ENCODE results near the gene TAOK2. TPM values are rescaled to one million over a fixed set of nuclear protein-coding genes. Genes with fewer than 3 reads are reported as not detected.

The TAOK2 gene
- total RNA-seq, 1 experiment from 2014 or later: 56.7 TPM

DNA sequence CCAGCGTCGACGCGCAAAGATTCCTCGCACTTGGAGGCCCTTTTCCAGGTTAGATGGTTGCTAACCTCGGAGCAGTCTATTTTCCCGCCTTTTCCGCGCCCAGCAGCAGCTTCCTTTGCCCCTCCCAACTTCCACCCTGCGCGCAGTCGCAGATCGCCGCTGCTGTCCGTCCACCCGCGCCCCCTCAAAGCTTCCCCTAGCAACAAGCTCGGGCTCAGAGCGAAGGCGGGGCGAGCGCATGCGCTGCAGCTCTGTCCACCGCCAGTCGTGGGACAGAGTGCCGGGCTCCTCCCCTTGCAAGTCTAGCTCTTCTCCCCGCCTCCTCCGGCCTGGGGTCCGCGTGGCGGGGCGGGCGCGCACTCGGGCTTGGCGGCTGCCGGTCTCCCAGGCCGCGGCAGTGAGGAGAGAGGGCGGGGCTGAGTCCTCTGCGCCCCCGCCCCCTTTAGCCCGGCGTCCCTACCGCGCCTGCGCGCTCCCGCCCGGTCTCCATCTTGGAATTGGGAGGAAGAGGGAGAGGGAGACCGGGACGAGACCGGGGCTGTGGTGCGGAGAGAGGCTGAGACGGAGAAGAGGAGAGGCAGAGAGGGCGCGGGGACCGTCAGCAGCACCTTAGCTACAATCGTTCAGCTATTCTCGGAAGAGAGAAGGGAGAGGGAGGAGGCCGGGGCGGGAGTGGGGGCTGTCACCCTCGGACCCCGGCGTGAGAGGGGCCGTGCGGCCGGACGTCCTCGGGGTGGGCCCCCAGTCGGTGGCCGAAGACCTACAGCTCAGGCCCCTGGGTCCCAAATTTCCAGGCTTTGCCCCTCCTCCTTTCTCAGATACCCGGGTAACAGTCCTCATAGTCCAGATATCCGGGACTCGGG is at the start of gene TAOK2 (continued):
- TF ChIP-seq, protein P1, sequence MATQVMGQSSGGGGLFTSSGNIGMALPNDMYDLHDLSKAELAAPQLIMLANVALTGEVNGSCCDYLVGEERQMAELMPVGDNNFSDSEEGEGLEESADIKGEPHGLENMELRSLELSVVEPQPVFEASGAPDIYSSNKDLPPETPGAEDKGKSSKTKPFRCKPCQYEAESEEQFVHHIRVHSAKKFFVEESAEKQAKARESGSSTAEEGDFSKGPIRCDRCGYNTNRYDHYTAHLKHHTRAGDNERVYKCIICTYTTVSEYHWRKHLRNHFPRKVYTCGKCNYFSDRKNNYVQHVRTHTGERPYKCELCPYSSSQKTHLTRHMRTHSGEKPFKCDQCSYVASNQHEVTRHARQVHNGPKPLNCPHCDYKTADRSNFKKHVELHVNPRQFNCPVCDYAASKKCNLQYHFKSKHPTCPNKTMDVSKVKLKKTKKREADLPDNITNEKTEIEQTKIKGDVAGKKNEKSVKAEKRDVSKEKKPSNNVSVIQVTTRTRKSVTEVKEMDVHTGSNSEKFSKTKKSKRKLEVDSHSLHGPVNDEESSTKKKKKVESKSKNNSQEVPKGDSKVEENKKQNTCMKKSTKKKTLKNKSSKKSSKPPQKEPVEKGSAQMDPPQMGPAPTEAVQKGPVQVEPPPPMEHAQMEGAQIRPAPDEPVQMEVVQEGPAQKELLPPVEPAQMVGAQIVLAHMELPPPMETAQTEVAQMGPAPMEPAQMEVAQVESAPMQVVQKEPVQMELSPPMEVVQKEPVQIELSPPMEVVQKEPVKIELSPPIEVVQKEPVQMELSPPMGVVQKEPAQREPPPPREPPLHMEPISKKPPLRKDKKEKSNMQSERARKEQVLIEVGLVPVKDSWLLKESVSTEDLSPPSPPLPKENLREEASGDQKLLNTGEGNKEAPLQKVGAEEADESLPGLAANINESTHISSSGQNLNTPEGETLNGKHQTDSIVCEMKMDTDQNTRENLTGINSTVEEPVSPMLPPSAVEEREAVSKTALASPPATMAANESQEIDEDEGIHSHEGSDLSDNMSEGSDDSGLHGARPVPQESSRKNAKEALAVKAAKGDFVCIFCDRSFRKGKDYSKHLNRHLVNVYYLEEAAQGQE (IDR thresholded peaks at IDR 0.05; ENCODE audit: low read depth): no peak
- TF ChIP-seq CEBPB (IDR thresholded peaks at IDR 0.05; ENCODE audit: low read depth): no peak
- 0 out of 2 replicates have a peak, but pooled peaks have one; percentile 68 for TF ChIP-seq SIN3A (IDR thresholded peaks at IDR 0.05; ENCODE audit: low read depth)
- no peak for TF ChIP-seq JUND (IDR thresholded peaks at IDR 0.05)
- TF ChIP-seq, protein P2, sequence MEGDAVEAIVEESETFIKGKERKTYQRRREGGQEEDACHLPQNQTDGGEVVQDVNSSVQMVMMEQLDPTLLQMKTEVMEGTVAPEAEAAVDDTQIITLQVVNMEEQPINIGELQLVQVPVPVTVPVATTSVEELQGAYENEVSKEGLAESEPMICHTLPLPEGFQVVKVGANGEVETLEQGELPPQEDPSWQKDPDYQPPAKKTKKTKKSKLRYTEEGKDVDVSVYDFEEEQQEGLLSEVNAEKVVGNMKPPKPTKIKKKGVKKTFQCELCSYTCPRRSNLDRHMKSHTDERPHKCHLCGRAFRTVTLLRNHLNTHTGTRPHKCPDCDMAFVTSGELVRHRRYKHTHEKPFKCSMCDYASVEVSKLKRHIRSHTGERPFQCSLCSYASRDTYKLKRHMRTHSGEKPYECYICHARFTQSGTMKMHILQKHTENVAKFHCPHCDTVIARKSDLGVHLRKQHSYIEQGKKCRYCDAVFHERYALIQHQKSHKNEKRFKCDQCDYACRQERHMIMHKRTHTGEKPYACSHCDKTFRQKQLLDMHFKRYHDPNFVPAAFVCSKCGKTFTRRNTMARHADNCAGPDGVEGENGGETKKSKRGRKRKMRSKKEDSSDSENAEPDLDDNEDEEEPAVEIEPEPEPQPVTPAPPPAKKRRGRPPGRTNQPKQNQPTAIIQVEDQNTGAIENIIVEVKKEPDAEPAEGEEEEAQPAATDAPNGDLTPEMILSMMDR (IDR thresholded peaks at IDR 0.05 in 2 of 3, conservative IDR thresholded peaks at IDR 0.05 in 1 of 3; ENCODE audit: borderline replicate concordance in 1 of 3, insufficient read depth in 1 of 3, low read depth in 2 of 3, low read length in 2 of 3): no peak
